Neuronal stem cell (in vitro differentiated cells): Measurements from ENCODE around the gene BLTP3B. TPM values are rescaled to one million over a fixed set of nuclear protein-coding genes. Genes with fewer than 3 reads are reported as not detected.
A peak's percentile ranks its signal among the peaks of the same experiment; 100 is the strongest.
"Not testable (repeated sequence)": the region's sequence is repeated elsewhere in the genome, so short reads cannot be mapped to it uniquely, and the experiment has no call there.

Source experiments
- DNase-seq: peaks from one replicate; pipeline ENCODE4 v3.0.0-alpha.2; 2013; ENCODE audit warnings: low spot score
- H2AFZ ChIP-seq: one replicate; pipeline ENCODE4 v1.6.1; 2013; ENCODE audit warnings: mild to moderate bottlenecking, low read length, inconsistent platforms
- H2AK5ac ChIP-seq: 2 replicates; pipeline ENCODE4 v1.6.1; 2013; ENCODE audit warnings: low read depth, mild to moderate bottlenecking, inconsistent platforms, low read length, moderate library complexity, mixed read lengths
- H2BK120ac ChIP-seq: 2 replicates; pipeline ENCODE4 v1.6.1; 2013; ENCODE audit warnings: low read depth, mild to moderate bottlenecking, inconsistent platforms, low read length, moderate library complexity, mixed read lengths
- H2BK12ac ChIP-seq: one replicate; pipeline ENCODE4 v1.6.1; 2013; ENCODE audit warnings: low read length, inconsistent platforms
- H2BK15ac ChIP-seq: 2 replicates; pipeline ENCODE4 v1.6.1; 2013; ENCODE audit warnings: mild to moderate bottlenecking, low read length, inconsistent platforms, mixed read lengths
- H2BK5ac ChIP-seq: one replicate; pipeline ENCODE4 v1.6.1; 2013; ENCODE audit warnings: inconsistent platforms, mild to moderate bottlenecking, low read length, moderate library complexity
- H3K14ac ChIP-seq: one replicate; pipeline ENCODE4 v1.6.1; 2013; ENCODE audit warnings: low read length, inconsistent platforms
- H3K18ac ChIP-seq: 2 replicates; pipeline ENCODE4 v1.6.1; 2013; ENCODE audit warnings: low read length, inconsistent platforms
- H3K23ac ChIP-seq: 2 replicates; pipeline ENCODE4 v1.6.1; 2013; ENCODE audit warnings: low read depth, mild to moderate bottlenecking, mixed read lengths, low read length, inconsistent platforms; ENCODE audit not compliant: poor library complexity
- H3K27ac ChIP-seq: replicated peaks from 3 replicates; pipeline ENCODE4 v1.5.1; 2013; ENCODE audit warnings: low read length, inconsistent platforms
- H3K27me3 ChIP-seq, 3 experiments: 2 replicates each; pipeline ENCODE4 v1.6.1; 2013; ENCODE audit warnings: low read length in 3 of 3, mild to moderate bottlenecking in 2 of 3, inconsistent platforms in 1 of 3, low read depth in 1 of 3, mixed read lengths in 1 of 3, moderate library complexity in 1 of 3; ENCODE audit not compliant: control insufficient read depth in 3 of 3, insufficient read depth in 3 of 3
- H3K36me3 ChIP-seq, 2 donors: replicated peaks in 1 of 2; 2 replicates each; pipeline ENCODE4 v1.6.1; 2013; ENCODE audit warnings: low read length in 2 of 2; ENCODE audit not compliant: control insufficient read depth in 2 of 2, insufficient read depth in 2 of 2
- H3K4ac ChIP-seq: 2 replicates; pipeline ENCODE4 v1.6.1; 2013; ENCODE audit warnings: inconsistent platforms, mild to moderate bottlenecking, low read length, moderate library complexity
- H3K4me1 ChIP-seq, 2 donors: 1 replicate in 1 of 2; 2 replicates in 1 of 2; pipeline ENCODE4 v1.6.1; 2013; ENCODE audit warnings: low read length in 2 of 2, low read depth in 1 of 2; ENCODE audit not compliant: control insufficient read depth in 2 of 2, insufficient read depth in 1 of 2
- H3K4me2 ChIP-seq: one replicate; pipeline ENCODE4 v1.6.1; 2013; ENCODE audit warnings: mild to moderate bottlenecking, low read length, inconsistent platforms; ENCODE audit not compliant: insufficient read depth, poor library complexity, severe bottlenecking
- H3K4me3 ChIP-seq, 2 donors: 2 replicates each; pipeline ENCODE4 v1.5.1; 2013; ENCODE audit warnings: low read length in 2 of 2, mild to moderate bottlenecking in 2 of 2, inconsistent platforms in 1 of 2, moderate library complexity in 1 of 2
- H3K79me1 ChIP-seq: one replicate; pipeline ENCODE4 v1.6.1; 2013; ENCODE audit warnings: low read depth, mild to moderate bottlenecking, inconsistent platforms, low read length, moderate library complexity
- H3K9ac ChIP-seq: one replicate; pipeline ENCODE4 v1.6.1; 2013; ENCODE audit warnings: mild to moderate bottlenecking, low read depth, low read length, inconsistent platforms; ENCODE audit not compliant: poor library complexity
- H3K9me3 ChIP-seq, 2 donors: replicated peaks in 1 of 2; 2 replicates each; pipeline versions ENCODE3 to v1.6.1; 2013; ENCODE audit warnings: low read length in 2 of 2, mild to moderate bottlenecking in 2 of 2, inconsistent platforms in 1 of 2, low read depth in 1 of 2, mixed read lengths in 1 of 2, moderate library complexity in 1 of 2; ENCODE audit not compliant: control insufficient read depth in 2 of 2, insufficient read depth in 1 of 2
- H4K8ac ChIP-seq: one replicate; pipeline ENCODE4 v1.6.1; 2013; ENCODE audit warnings: low read depth, mild to moderate bottlenecking, inconsistent platforms, low read length, moderate library complexity
- H4K91ac ChIP-seq: one replicate; pipeline ENCODE4 v1.6.1; 2013; ENCODE audit warnings: low read length, low read depth, mild to moderate bottlenecking, inconsistent platforms; ENCODE audit not compliant: poor library complexity
- WGBS, 2 donors: extraction: QIAGEN DNeasy Blood & Tissue Kit; methylation state at CpG; one replicate each; pipeline ENCODE4 v1.1.7; 2013; ENCODE audit warnings: missing lambda C conversion rate in 2 of 2, mixed read lengths in 1 of 2; ENCODE audit not compliant: insufficient read length in 2 of 2, insufficient replicate concordance in 1 of 2; ENCODE audit errors: extremely low coverage in 2 of 2; 5-methylcytosine and 5-hydroxymethylcytosine counted together
- polyA plus RNA-seq, 2 experiments: library from polyadenylated mRNA; stranded (reverse); fragments of 200-250 nt; gene quantifications; one replicate each; pipeline ENCODE4 v1.2.3, GENCODE V29; 2013

The BLTP3B gene, protein sequence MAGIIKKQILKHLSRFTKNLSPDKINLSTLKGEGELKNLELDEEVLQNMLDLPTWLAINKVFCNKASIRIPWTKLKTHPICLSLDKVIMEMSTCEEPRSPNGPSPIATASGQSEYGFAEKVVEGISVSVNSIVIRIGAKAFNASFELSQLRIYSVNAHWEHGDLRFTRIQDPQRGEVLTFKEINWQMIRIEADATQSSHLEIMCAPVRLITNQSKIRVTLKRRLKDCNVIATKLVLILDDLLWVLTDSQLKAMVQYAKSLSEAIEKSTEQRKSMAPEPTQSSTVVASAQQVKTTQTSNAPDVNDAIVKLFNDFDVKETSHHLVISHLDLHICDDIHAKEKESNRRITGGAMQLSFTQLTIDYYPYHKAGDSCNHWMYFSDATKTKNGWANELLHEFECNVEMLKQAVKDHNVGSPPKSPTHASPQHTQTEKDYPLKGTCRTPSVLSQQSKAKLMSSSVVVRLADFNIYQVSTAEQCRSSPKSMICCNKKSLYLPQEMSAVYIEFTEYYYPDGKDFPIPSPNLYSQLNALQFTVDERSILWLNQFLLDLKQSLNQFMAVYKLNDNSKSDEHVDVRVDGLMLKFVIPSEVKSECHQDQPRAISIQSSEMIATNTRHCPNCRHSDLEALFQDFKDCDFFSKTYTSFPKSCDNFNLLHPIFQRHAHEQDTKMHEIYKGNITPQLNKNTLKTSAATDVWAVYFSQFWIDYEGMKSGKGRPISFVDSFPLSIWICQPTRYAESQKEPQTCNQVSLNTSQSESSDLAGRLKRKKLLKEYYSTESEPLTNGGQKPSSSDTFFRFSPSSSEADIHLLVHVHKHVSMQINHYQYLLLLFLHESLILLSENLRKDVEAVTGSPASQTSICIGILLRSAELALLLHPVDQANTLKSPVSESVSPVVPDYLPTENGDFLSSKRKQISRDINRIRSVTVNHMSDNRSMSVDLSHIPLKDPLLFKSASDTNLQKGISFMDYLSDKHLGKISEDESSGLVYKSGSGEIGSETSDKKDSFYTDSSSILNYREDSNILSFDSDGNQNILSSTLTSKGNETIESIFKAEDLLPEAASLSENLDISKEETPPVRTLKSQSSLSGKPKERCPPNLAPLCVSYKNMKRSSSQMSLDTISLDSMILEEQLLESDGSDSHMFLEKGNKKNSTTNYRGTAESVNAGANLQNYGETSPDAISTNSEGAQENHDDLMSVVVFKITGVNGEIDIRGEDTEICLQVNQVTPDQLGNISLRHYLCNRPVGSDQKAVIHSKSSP (N-terminal part only)
- polyA plus RNA-seq (2013, experiment 1 of 2), result 6.3 TPM
- polyA plus RNA-seq (2013, experiment 2 of 2), result 6.8 TPM

GRCh38 chr12:100142851-100143559, at the start of gene BLTP3B:
Gene BLTP3B, minus strand, starts transcription at chr12:100142874. Its CDS starts 239 bp downstream, at chr12:100142635.
- H2AK5ac ChIP-seq, result no peak within 1 kb of the TSS
- peak within 1 kb of the TSS; percentile 72 for H3K4me2 ChIP-seq
- peak within 1 kb of the TSS; percentile 99 for H2AFZ ChIP-seq
- no peak within 1 kb of the TSS for H4K91ac ChIP-seq
- H4K8ac ChIP-seq, result no peak within 1 kb of the TSS
- peak within 1 kb of the TSS; percentile 66 to 97 for H3K4me3 ChIP-seq
- peak within 1 kb of the TSS; percentile 95 for H3K9ac ChIP-seq
- no peaks in the 10 kb centered on the region for H3K36me3 ChIP-seq
- H3K18ac ChIP-seq, result peak within 1 kb of the TSS; percentile 99
- peak within 1 kb of the TSS; percentile 97 for H3K23ac ChIP-seq
- no peaks in the 10 kb centered on the region for H3K79me1 ChIP-seq
- H3K27ac ChIP-seq, result peak within 1 kb of the TSS; percentile 40
- H3K4me1 ChIP-seq, result peaks cover 0 to 2% of the 10 kb centered on the region in 2 donors
- peak within 1 kb of the TSS; percentile 25 for H3K14ac ChIP-seq
- H2BK15ac ChIP-seq, result peak within 1 kb of the TSS; percentile 69
- H2BK12ac ChIP-seq, result no peak within 1 kb of the TSS
- WGBS, 2 donors, result no CpG with 5 or more reads among the region's 35 CpGs
- no peak within 1 kb of the TSS for H2BK120ac ChIP-seq
- peak; percentile 84 for DNase-seq
- no peaks in the 10 kb centered on the region for H3K9me3 ChIP-seq
- no peak within 1 kb of the TSS for H2BK5ac ChIP-seq
- no peak within 1 kb of the TSS for H3K4ac ChIP-seq
- H3K27me3 ChIP-seq, result peaks cover 0 to 5% (median 0%) of the 10 kb centered on the region in 3 experiments

- Histone ChIP-seq H2AK5ac (no peak overlapping the region), H3K9me3 (no peaks in the 10 kb centered on the region), H3K4me1 (no peaks in the 10 kb centered on the region), H2AFZ (no peak overlapping the region), H3K4ac (no peak overlapping the region), H4K8ac (no peak overlapping the region), H2BK15ac (no peak overlapping the region), H3K79me1 (no peaks in the 10 kb centered on the region), H2BK120ac (no peak overlapping the region), H3K9ac (no peak overlapping the region), H4K91ac (no peak overlapping the region), H2BK5ac (no peak overlapping the region), H3K18ac (no peak overlapping the region), H3K4me2 (no peak overlapping the region), H3K27me3 (no peaks in the 10 kb centered on the region), H3K4me3 (no peak overlapping the region), H3K36me3 (no peaks in the 10 kb centered on the region), H3K27ac (no peak overlapping the region), H3K14ac (no peak overlapping the region), H2BK12ac (no peak overlapping the region), H3K23ac (no peak overlapping the region)
- no CpG with 5 or more reads among the region's 13 CpGs for WGBS, 2 donors
- no peak for DNase-seq
Measured at GRCh38 chr12:100189636-100190394, 47.1 kb upstream of the BLTP3B start.

GRCh38 chr12:100188888-100189635, 46.4 kb upstream of the BLTP3B start:
- H3K9me3 ChIP-seq, H3K4me2 ChIP-seq, H3K27me3 ChIP-seq, H3K4me3 ChIP-seq, H4K8ac ChIP-seq, H2BK15ac ChIP-seq, H3K27ac ChIP-seq, H4K91ac ChIP-seq, H3K18ac ChIP-seq, H2BK12ac ChIP-seq, H3K9ac ChIP-seq, H3K36me3 ChIP-seq, H3K79me1 ChIP-seq, H2BK120ac ChIP-seq, H3K14ac ChIP-seq, H3K4me1 ChIP-seq, H2BK5ac ChIP-seq, DNase-seq, H3K4ac ChIP-seq, H2AK5ac ChIP-seq, H3K23ac ChIP-seq, H2AFZ ChIP-seq: not testable (repeated sequence)
- no CpG with 5 or more reads among the region's 11 CpGs for WGBS, 2 donors
